Suprapubic skin (tissue), 4 donors: ENCODE results near the gene EVA1B. TPM values are rescaled to one million over a fixed set of nuclear protein-coding genes. Genes with fewer than 3 reads are reported as not detected.
A peak's percentile ranks its signal among the peaks of the same experiment; 100 is the strongest.

Experiments used
- DNase-seq, 2 donors: peaks; one replicate each; pipeline ENCODE4 v3.0.0-alpha.2; 2019; ENCODE audit warnings: low spot score in 2 of 2
- H3K27ac ChIP-seq: fragments of 200-600 bp; sonication (generic); one replicate; pipeline ENCODE4 v1.5.1; 2019
- H3K27me3 ChIP-seq: fragments of 200-600 bp; sonication (generic); one replicate; pipeline ENCODE4 v1.5.1; 2019
- H3K36me3 ChIP-seq: fragments of 200-600 bp; sonication (generic); one replicate; pipeline ENCODE4 v1.5.1; 2019
- H3K4me1 ChIP-seq: fragments of 200-600 bp; sonication (generic); one replicate; pipeline ENCODE4 v1.5.1; 2019
- H3K4me3 ChIP-seq: fragments of 200-600 bp; sonication (generic); one replicate; pipeline ENCODE4 v1.5.1; 2019; ENCODE audit warnings: mild to moderate bottlenecking
- H3K9me3 ChIP-seq: fragments of 200-600 bp; sonication (generic); one replicate; pipeline ENCODE4 v1.5.1; 2019
- CTCF ChIP-seq, 2 donors: fragments of 200-600 bp in 1 of 2; fragments of 450-650 bp in 1 of 2; sonication (generic) in 1 of 2; IDR thresholded peaks; one replicate each; pipeline ENCODE4 v1.5.1; 2016 to 2019; ENCODE audit warnings: antibody characterized with exemption in 2 of 2, mild to moderate bottlenecking in 1 of 2, moderate library complexity in 1 of 2
- EP300 ChIP-seq: sonication (generic); formaldehyde crosslinking; IDR thresholded peaks from one replicate; pipeline ENCODE4 v1.6.1; 2017; ENCODE audit warnings: antibody characterized with exemption
- POLR2A ChIP-seq, 2 donors: fragments of 450-650 bp; IDR thresholded peaks; one replicate each; pipeline ENCODE4 v1.6.1; 2017; ENCODE audit warnings: antibody characterized with exemption in 2 of 2, mild to moderate bottlenecking in 2 of 2, moderate library complexity in 2 of 2
- POLR2AphosphoS5 ChIP-seq, 3 donors: sonication (generic); formaldehyde crosslinking; IDR thresholded peaks; one replicate each; pipeline ENCODE4 v1.6.1; 2017; ENCODE audit warnings: antibody characterized with exemption in 3 of 3
- WGBS: methylation state at CpG from one replicate; pipeline ENCODE4 v1.1.5; 2018; 5-methylcytosine and 5-hydroxymethylcytosine counted together
- total RNA-seq, 4 donors: library from RNA; depleted of rRNA; stranded (reverse); fragments of >200 nt; gene quantifications; one replicate each; pipeline ENCODE4 v1.1.0, GENCODE V29; 2016

EVA1B gene
- total RNA-seq, 4 donors from 2014 or later: 13.3 to 28.0 (median 19.2) TPM

GRCh38 chr1:36297062-36297461, 26.4 kb downstream of the EVA1B start:
- no peaks in the 10 kb centered on the region for H3K9me3 ChIP-seq
- no peak overlapping the region for H3K4me3 ChIP-seq
- TF ChIP-seq CTCF (IDR thresholded peaks at IDR 0.05) (no peak), POLR2AphosphoS5 (IDR thresholded peaks at IDR 0.05) (peak in 1 of 3 donors; percentile 25)
- peaks cover 34% of the 10 kb centered on the region for H3K4me1 ChIP-seq
- H3K27me3 ChIP-seq: no peaks in the 10 kb centered on the region
- WGBS: 86% methylated on average over 2 of the region's 2 CpGs
- peaks cover 66% of the 10 kb centered on the region for H3K36me3 ChIP-seq
- peak overlapping the region; percentile 84 for H3K27ac ChIP-seq
- DNase-seq: no peak

DNA sequence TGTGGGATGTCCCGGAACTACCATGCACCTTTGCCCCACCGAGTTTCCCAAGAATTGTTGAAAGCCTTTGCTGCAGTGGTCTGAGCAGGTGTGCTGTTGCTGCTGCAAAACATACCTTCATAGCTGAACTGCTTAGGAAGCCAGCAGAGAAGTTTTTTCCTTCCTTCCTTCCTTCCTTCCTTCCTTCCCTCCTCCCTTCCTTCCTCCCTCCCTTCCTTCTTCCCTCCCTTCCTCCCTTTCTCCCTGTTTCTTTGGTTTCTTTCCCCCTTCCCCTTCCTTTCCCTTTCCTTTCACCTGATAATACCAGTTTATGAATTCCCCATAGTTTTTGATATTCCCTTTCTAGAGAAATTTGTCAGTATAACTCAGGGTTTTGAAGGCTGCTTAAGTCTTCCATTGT, 28.1 kb downstream of the EVA1B start:
- no peak for TF ChIP-seq POLR2A (IDR thresholded peaks at IDR 0.05)
- no peak for TF ChIP-seq EP300
- no peak for TF ChIP-seq CTCF (IDR thresholded peaks at IDR 0.05)
- TF ChIP-seq POLR2AphosphoS5 (IDR thresholded peaks at IDR 0.05): no peak
- H3K4me3 ChIP-seq: no peak overlapping the region
- no peak for DNase-seq
- H3K9me3 ChIP-seq: no peaks in the 10 kb centered on the region
- H3K27me3 ChIP-seq: no peaks in the 10 kb centered on the region
- H3K27ac ChIP-seq: peak overlapping the region; percentile 84
- peaks cover 68% of the 10 kb centered on the region for H3K36me3 ChIP-seq
- H3K4me1 ChIP-seq: peaks cover 26% of the 10 kb centered on the region
- 91% methylated on average over 2 of the region's 2 CpGs for WGBS

DNA sequence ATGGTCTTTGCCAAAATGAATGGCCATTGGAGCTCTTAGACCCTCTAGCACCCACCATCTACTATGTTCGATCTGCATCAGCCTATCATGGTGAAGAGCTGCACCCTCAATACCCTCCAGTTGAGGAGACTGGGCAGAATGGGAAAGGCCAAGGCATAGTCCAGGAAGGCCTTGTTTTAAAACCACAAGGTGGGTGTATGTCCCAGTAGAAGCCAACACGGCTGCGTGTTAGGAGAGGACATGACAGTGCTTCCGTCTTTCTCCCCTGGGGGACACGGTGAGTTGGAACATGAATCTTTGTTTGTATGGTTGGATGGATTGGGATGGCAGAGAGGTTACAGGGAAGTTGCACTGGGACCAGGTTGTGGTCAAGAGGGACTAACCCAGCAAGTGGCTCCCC, 35.9 kb downstream of the EVA1B start:
- TF ChIP-seq POLR2AphosphoS5 (IDR thresholded peaks at IDR 0.05) (no peak), POLR2A (IDR thresholded peaks at IDR 0.05) (no peak), CTCF (IDR thresholded peaks at IDR 0.05) (no peak), EP300 (no peak)
- 87% methylated on average over 5 of the region's 5 CpGs for WGBS
- H3K9me3 ChIP-seq: no peaks in the 10 kb centered on the region
- H3K27me3 ChIP-seq: no peaks in the 10 kb centered on the region
- no peak for DNase-seq
- no peak overlapping the region for H3K4me3 ChIP-seq
- peaks cover 78% of the 10 kb centered on the region for H3K36me3 ChIP-seq
- H3K27ac ChIP-seq: no peak overlapping the region
- peaks cover 17% of the 10 kb centered on the region for H3K4me1 ChIP-seq

GRCh38 chr1:36286802-36287201, 36.6 kb downstream of the EVA1B start:
- no peaks in the 10 kb centered on the region for H3K27me3 ChIP-seq
- H3K9me3 ChIP-seq: no peaks in the 10 kb centered on the region
- no peak overlapping the region for H3K27ac ChIP-seq
- WGBS: 90% methylated on average over 12 of the region's 13 CpGs
- no peak for DNase-seq
- no peak overlapping the region for H3K4me3 ChIP-seq
- peaks cover 74% of the 10 kb centered on the region for H3K36me3 ChIP-seq
- TF ChIP-seq POLR2A (IDR thresholded peaks at IDR 0.05) (no peak), EP300 (no peak), POLR2AphosphoS5 (IDR thresholded peaks at IDR 0.05) (no peak), CTCF (IDR thresholded peaks at IDR 0.05) (no peak)
- H3K4me1 ChIP-seq: peaks cover 17% of the 10 kb centered on the region

- H3K4me1 ChIP-seq: peaks cover 13% of the 10 kb centered on the region
- 48% methylated on average over 7 of the region's 7 CpGs for WGBS
- H3K36me3 ChIP-seq: peaks cover 61% of the 10 kb centered on the region
Measured at GRCh38 chr1:36285443-36286101, 37.9 kb downstream of the EVA1B start.

More at GRCh38 chr1:36285443-36286101, 37.9 kb downstream of the EVA1B start:
- no peak for DNase-seq
- Histone ChIP-seq H3K9me3 (no peaks in the 10 kb centered on the region), H3K4me3 (no peak overlapping the region), H3K27ac (no peak overlapping the region), H3K27me3 (no peaks in the 10 kb centered on the region)
- TF ChIP-seq EP300 (no peak), POLR2AphosphoS5 (IDR thresholded peaks at IDR 0.05) (no peak), POLR2A (IDR thresholded peaks at IDR 0.05) (no peak), CTCF (IDR thresholded peaks at IDR 0.05) (peak; percentile 50 to 52)
